ENCODE results near the gene RINT1.

DNA sequence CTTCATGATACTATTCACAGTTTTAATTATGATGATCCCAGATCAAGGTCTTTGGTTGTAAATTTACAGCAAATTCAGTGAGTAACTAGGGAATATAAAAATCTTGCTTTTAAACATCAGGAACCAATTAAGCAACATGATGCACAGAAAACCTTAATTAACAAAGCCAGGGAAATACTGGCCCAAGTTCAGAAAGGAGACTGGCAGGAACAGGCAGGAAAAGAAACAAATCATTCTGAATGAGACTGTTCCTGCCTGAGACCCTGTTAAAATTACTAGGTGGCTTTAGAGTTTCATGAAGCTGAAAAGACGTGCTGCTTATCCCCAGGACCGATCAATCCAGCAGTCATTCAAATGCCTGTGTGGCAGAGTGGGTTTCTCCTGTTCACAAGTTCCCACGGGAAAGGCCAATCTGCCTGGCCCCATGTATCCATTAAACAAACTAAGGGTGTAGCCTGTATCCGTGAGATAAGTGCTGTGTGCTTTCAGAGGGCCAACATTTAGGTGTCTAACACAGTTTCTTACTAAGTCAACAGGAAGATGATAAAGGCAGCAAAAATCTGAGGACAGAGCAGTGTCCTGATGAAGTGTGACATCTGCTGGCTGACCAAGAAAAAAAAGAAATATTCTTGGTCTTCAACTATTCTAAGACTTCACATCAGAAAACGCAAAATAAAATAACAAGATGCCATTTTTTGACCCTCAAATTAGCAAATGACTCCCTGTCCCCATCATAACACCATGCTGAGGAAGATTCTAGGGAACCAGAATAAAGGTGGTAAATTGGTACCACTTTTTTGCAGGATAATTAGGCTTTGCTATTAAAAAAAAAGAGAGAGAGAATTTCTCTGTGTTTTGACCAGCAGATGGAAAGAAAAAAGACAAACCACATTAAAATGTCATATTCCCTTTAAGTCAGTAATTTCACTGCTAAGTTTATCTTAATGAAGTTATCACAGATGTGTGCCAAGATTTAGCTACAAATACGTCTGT lies 44.1 kb upstream of the RINT1 start:
- TF ChIP-seq, protein P1, sequence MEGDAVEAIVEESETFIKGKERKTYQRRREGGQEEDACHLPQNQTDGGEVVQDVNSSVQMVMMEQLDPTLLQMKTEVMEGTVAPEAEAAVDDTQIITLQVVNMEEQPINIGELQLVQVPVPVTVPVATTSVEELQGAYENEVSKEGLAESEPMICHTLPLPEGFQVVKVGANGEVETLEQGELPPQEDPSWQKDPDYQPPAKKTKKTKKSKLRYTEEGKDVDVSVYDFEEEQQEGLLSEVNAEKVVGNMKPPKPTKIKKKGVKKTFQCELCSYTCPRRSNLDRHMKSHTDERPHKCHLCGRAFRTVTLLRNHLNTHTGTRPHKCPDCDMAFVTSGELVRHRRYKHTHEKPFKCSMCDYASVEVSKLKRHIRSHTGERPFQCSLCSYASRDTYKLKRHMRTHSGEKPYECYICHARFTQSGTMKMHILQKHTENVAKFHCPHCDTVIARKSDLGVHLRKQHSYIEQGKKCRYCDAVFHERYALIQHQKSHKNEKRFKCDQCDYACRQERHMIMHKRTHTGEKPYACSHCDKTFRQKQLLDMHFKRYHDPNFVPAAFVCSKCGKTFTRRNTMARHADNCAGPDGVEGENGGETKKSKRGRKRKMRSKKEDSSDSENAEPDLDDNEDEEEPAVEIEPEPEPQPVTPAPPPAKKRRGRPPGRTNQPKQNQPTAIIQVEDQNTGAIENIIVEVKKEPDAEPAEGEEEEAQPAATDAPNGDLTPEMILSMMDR (IDR thresholded peaks at IDR 0.05) = peak; percentile 42 to 48 (median 44)
- no peak for TF ChIP-seq POLR2A (IDR thresholded peaks at IDR 0.05)

All from right lobe of liver (tissue), 4 donors.